VCaP (cell line): Measurements from ENCODE around the gene ZBTB20.

ENCODE experiments used
- H3K27ac ChIP-seq: fragments of 450-650 bp; 2 replicates; pipeline ENCODE4 v1.5.1; 2017
- CTCF ChIP-seq: fragments of 450-650 bp; conservative IDR thresholded peaks from 2 replicates; pipeline ENCODE4 v1.5.1; 2017; ENCODE audit warnings: mild to moderate bottlenecking, moderate library complexity

ZBTB20 gene

GRCh38 chr3:114675104-114675503, 472.0 kb downstream of the ZBTB20 start:
- H3K27ac ChIP-seq: no peak overlapping the region
- no peak for TF ChIP-seq CTCF

GRCh38 chr3:114674036-114674435, 473.1 kb downstream of the ZBTB20 start:
- TF ChIP-seq CTCF: no peak
- no peak overlapping the region for H3K27ac ChIP-seq

- H3K27ac ChIP-seq: no peak overlapping the region
- no peak for TF ChIP-seq CTCF
Measured at GRCh38 chr3:114673481-114673880, 473.6 kb downstream of the ZBTB20 start.

GRCh38 chr3:114672692-114673447, 474.2 kb downstream of the ZBTB20 start:
- no peak overlapping the region for H3K27ac ChIP-seq
- TF ChIP-seq CTCF: no peak

GRCh38 chr3:114671741-114672510, 475.2 kb downstream of the ZBTB20 start:
- H3K27ac ChIP-seq: no peak overlapping the region
- no peak for TF ChIP-seq CTCF

GRCh38 chr3:114669614-114670013, 477.5 kb downstream of the ZBTB20 start:
- H3K27ac ChIP-seq: no peak overlapping the region
- TF ChIP-seq CTCF: no peak

- no peak for TF ChIP-seq CTCF
Measured at GRCh38 chr3:114668099-114668498, 479.0 kb downstream of the ZBTB20 start.

More at GRCh38 chr3:114668099-114668498, 479.0 kb downstream of the ZBTB20 start:
- H3K27ac ChIP-seq: no peak overlapping the region
